DMS53 (cell line): ENCODE results near the gene MBD5.

Experiments
- DNase-seq: peaks from one replicate; lab custom pipeline; 2025; lab: John Stamatoyannopoulos, UW

Gene MBD5

DNA sequence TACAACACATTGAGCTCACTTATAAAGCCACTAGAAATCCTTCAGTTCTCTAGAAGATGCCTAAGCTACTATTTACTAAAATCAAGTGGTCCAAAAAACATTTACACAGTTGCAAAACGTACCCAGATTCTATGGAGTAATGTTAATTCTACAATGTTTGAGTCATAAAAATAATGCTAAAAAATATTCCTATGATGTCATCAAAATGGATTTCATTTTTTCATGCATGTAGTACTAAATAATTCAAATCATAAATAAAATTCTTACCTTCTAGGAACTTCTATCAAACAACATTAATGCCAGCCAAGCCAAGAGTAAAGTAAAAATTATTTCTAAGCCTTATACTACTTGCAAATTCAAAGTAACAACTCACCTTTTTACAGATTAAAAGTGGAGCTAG, 454.7 kb downstream of the MBD5 start:
- DNase-seq: no peak

DNA sequence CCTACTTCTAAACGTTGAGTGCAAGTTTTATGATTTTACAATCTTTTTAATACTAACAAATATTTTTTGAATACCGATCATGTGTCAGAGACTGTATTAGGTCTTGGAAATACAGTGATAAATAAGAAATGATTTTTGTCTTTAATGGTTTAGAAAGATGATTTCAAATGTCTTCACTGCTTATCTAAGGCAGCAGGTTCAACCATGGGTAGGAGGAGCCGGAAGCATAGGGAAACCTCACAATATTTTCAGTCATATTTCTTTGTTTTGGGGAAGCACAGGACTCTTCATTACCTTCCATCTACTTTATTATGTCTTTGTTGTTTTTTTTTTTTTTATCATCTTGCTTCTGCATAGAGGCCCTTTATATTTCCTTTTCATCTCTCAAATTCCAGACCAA, 458.5 kb downstream of the MBD5 start:
- DNase-seq: no peak

DNA sequence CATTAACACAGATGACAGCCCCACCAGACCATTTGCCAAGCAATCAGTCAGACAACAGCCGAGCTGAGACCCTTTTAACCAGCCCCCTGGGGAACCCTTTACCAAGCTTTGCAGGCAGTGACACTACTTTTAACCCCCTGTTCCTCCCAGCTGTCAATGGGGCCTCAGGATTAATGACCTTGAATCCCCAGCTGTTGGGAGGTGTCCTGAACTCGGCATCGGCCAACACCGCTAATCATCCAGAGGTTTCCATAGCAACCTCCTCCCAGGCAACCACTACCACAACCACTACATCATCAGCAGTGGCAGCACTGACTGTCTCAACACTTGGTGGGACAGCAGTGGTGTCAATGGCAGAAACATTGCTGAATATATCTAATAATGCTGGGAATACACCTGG, 462.8 kb downstream of the MBD5 start:
- no peak for DNase-seq

DNA sequence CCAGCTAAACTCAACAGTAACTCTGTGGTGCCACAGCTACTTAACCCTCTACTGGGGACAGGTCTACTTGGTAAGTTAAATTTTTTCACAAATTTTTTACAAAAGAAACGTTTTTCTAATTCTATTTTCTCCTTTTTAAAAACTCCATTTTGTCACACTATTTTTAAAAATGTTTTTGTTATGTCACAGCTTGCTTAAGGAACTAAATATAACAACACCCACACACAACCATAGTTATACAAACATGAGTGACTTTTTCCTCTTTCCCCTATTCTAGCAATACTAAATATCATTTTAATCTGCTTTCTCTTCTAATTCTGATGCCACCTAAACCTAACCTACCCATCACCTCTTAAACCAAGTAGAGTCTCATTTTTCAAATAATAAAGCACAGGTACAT, 463.2 kb downstream of the MBD5 start:
- DNase-seq: no peak

DNA sequence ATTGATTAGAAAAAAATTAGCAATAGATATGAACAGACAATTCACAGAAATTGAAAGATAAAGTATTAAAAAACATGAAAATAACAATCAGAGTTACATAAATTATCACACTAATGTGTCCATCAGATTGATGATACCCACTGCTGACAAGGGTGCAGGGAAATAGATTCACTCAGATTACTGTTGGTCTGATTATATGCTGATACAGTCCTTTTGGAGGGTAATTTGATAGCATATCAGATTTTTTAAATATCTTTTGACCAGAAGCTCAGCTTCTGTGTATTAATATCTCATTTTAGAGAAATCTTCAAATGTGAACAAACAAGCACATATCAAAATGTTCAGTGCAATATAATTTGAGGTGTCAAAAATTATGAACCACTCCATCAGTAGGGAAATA, 465.8 kb downstream of the MBD5 start:
- DNase-seq: no peak

DNA sequence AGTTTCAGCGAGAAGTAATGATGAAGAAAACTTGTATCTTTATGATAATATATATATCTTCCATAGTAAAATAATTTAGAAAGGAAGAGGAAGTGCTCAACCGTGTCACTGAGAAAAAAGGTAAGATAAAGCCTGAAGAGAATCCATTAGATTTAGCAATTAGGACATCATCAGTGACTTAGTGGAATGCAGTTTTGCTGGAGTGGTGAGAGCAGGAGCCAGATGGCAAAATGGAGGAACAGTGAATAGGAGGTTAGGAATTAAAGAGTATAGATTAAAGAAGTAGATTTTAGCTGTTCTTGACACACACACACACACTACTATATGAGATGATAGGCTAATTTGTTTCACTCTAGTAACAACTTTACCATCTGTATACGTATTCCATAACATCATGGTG, 466.5 kb downstream of the MBD5 start:
- no peak for DNase-seq

DNA sequence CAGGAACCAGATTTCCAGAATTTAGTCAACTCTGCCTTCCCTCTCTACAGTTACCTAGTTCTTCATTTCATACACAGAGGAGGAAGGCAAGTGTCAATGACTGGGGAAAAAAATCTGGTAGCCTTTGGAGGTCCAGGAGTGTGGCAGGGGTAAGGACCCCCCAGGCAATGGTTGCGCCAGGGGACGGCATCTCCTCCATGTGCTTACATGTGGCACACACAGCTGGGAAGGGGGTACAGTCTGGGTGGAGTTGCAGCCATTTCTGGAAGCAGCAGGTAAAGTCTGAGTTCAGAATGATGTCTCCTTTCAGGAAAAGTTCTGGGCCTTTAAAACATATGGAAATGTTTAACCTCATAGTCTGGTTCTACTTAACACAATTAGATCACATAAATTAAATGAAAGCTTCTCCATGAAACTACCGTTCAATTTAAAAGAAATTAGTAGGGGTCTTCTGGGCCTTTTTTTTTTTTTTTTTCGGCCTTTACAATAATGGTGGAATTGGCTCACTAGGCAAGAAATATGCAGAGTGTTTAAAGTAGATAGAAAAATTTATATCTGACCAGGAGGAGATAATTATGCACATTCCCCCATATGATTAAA, 470.0 kb downstream of the MBD5 start:
- DNase-seq: no peak

DNA sequence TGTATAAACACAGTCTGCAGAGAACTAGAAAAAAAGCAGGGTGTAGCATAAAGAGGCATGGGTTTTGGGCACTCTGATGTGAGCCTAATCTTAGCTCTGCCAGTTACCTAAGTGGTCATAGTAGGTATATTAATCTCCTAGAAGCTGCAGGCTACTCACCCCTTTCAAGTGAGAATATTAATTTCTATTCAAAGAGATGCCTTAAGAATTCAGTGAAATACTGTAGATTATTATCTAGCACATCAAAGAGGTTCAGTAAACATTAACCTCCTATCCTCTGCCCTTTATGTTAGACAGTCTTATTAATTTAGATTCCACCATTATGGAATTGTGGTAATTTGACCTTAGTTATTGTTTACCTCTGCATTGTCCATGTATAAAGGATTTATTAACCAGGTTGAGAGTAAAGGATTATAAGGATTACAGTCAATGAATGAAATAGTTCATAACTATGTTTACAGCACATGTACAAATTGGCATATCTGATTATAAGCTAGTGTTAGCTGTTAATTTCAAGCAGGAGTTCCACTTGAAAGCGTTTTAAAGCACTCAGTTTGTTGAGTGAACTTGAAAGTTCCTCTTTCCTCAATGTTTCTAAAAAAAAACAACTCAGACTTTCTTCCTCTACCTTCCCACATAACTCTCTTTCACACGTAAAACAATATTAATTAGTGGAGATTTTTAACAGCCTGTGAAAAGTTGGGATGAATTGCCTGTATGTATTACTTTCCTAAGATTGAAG, 473.1 kb downstream of the MBD5 start:
- DNase-seq: no peak

DNA sequence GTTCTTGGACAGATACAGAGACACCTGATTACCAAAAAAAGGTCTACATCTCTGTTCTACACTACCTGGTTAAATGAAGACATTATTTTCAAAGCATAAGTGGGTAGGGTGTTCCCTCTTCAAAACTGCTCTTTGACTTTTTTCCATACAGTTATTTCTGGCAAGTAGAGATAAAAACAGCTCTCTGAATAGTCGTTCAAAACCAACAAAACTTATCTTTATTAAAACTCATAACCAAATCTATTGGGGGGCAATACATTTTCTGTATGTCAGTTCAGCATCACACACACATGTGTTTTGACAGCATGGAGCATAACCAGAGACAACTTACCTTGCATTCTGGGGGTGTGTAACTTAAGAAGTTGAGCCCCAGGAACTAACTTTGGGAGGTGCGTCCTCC, 474.7 kb downstream of the MBD5 start:
- DNase-seq: no peak

DNA sequence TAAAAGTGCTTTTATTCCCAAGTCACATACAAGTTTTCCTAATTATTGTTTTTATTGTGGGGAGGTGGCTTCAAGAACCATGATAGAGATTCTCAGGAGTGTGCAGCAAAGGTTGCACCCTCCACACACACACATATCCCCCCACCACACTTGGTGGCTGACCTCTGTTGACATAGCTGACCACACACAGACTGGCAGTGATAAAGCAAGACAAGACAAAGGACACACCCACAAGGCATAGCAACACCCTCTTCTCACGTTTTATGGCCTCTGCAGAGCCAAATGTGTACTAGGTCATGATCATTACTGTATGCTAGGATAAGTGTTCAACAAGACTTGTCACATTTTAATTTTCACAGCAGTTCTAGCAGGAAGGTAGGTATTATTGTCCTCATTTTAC, 480.7 kb downstream of the MBD5 start:
- DNase-seq: no peak

DNA sequence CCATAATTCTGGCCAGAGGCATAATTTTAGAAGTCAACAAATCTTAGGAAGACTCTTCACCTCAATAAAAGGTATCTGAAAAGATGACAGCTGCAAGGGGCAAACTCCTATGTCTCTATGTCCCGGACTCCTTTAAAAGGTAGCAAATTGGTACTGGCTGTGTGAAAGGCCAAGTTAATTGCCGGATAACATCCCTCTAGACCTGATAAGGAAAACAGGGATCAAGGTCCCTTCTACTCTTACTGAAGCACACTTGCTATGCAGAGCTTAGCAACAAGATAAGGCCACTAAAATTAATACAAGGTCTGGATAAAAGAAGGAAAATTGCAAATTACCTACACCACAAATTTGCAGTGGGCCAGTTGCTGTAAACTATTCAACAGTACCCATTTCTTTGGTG, 482.6 kb downstream of the MBD5 start:
- DNase-seq: no peak

DNA sequence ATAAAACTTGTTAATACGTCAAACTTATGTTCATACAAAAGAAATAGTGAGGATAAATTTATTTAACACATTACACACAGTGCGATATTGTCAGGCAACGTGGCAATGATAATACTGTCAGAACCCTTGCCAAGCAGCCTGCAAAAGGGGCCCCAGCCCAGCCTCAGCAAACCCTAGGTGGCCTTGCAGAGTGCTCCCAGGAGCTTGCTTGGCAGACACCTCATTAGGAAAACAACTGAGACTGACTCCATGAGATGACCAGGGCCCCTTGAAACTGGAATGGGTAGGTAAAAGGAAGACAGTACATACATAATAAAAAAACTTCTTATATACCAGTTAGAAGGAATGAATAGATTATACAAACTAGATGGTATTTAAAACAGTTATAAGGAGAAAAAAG, 487.1 kb downstream of the MBD5 start:
- DNase-seq: no peak

DNA sequence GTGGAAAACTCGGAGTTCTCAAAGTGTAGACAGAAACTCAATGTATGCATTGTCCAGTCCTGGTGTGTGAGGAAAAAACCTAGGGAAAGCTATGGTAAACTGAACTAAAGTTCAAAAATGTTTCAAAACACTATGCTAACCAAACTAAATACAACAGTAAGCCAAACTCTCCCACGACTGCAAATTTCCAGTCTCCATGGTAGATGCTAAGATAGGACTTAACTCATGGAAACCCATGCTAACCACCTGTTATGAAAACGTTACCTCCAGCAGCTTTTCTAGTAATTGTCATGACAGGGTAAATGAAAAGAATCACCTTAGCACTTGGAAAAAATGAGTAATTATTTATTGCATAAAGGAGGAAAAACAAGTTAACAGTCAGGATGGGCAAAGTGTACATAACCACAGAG, 488.0 kb downstream of the MBD5 start:
- DNase-seq: no peak

DNA sequence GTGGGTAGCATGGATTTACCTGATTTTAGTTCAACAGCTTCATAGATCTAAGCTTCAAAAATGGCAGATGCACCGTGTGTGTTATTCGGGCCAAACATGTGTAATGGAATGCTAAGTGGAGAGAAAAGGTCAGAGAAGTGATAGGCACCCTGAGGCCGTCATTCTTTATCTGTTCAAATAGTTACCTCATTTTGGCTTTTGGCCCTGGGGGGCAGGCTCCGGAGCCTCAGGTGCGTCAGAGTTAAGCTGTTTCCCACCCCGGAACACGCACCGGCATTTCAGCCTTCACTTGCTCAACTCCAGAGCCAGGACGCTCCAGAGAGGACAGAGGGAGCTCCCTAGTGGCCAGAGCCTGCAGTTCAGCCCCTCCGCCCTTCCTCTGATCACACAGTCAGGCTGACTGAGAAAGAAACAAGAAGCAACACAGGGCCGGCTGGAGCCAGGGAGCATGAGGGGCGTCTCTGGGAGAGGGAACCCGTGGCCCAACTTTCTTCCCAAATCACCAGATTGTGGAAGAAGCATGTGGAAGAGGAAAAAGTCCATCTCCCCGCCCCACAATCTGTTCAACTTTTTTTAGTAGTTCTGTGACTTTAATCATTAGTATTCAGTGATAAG, 488.5 kb downstream of the MBD5 start:
- peak; percentile 77 for DNase-seq

DNA sequence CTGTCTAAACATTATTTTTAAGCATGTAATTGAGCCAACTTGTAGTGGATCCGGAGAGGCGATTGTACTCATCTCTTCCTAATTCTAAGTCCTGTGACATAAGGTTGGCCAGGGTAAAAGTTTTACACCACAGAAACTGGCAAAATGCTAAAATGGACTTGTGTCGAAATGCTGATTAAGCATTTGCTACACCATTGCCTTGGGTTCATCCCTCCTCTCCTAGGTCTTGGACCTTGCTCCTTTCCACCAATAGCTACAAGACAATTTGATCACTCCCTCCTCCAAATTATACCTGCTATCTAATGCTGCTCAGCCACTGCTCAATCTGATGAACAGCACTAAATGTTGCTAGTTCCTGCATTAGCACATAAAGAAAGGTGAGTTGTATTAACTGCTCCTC, 491.0 kb downstream of the MBD5 start:
- DNase-seq: no peak

DNA sequence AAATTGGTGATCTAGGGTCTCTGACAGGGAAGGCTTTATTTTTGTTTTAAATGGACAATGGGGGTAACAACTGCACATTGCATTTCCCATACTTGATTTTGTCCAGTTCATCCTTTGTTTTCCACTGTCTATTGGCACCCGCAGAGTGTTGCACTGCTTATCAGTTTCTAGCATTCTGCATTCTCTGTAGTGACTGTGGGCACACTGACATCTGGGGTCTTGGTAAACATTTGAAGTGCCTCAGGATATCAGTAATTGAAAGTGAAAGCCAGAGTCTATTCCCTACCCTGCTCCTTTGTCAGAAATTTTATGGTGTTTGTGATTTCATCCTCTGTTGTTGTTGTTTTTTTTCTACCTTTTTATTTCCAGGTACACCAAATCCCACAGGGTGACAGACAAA, 491.6 kb downstream of the MBD5 start:
- DNase-seq: no peak

DNA sequence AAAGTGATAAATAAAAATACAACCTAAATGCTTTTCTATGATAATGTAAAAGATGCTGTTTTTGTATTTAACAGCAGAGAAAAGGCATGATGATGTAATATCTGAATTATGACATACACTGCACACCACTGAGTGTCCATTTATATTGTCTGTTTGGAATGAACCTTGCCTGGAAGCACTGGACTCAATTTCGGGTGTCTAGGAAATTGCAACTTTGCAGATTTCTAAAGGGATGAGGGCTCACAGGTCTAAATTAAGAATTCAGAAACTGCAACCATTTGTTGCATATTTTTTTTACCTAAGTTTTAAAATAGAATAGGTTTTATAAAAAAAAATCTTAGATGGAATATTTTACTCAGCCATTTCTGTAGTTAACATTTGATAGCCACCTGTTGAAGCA, 492.5 kb downstream of the MBD5 start:
- DNase-seq: no peak

DNA sequence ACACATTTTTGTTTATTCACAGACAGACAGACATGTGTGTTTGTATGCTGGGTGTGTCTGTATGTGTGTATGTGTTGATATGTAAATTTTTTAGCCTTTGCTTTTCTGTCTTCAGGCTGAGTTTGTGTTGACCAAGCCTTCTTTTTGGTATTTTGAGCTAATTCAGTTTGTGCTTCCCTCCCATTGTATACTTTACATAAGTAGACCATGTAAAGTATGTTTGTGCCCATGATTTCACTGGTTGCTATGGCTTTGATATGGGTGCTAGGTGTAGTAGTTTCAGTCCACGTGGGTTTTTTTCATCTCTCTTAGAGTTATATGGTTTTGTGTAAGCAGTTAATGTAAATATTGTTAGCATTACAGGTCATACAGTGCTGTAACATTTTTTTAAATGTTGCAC, 494.2 kb downstream of the MBD5 start:
- no peak for DNase-seq

DNA sequence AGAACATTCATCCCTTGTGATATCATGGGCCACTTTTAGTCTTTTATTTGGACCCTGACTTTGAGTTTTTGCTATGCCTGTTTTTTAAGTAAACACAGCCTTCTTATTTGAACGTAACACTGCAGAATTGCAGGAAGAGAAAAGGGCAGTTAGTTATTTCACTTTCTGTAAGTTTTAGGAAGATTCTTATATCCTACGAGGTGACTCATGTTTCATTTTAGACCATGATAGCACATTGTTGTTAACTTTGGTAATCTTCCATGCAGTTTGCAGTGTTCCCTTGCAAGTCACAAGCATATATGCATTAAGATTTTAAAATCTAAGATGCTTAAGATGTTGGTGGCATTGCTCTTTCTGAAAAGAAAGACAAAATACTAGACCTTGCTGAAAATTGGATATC, 495.1 kb downstream of the MBD5 start:
- no peak for DNase-seq

DNA sequence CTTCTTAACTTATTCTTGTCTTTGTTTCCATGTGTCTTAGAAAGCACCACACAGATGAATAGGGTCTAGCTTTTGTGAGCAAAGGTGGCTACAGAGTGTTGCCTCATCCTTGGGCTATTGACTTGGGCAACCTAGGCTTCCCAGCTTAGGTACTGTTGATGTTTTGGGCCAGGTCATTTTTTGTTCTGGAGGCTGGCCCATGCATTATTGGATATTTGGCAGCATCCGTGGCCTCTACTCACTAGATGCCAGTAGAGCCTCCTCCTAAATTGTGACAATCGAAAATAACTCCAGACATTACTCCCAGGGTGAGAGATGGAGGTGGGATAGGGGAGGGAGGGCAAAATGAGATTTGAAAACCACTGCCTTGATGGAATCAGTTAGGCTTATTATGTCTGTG, 496.4 kb downstream of the MBD5 start:
- DNase-seq: no peak

DNA sequence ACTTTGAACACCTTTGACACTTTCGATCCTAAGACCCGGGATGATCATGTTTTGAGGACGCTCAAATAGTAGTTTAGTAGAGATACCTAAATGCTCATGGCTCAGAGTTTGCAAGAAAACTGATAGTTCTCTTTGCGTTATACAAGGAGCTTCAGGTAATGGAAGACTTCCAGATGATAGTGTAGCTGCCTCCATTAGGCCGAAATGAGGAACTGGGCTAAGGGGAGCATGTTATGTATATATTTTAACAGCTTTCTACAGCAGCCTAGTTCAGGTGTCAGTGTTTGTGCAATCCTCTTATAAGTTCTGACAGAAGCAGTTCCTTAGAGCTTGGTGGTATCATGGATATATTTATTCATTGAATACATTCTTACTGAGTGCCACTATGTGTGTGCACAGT, 496.9 kb downstream of the MBD5 start:
- DNase-seq: no peak

DNA sequence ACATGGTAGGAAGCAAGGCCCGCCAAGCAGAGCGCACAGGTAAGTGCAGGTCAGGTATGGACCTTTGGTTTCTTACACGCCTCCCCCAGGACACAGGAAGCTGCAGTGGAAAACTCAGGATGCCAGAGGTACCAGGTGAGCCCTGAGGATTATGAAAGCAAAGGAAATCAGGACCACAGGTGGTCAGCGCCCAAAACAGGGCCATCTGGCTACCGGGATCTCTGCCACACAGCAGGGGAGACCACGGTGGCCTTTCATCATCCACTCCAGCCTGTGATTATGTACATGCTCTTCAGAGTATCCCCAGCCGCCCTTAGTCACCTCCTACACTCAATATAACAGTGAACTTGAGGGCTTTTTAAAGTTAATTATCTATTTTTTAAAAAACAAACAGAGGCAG, 498.1 kb downstream of the MBD5 start:
- no peak for DNase-seq

DNA sequence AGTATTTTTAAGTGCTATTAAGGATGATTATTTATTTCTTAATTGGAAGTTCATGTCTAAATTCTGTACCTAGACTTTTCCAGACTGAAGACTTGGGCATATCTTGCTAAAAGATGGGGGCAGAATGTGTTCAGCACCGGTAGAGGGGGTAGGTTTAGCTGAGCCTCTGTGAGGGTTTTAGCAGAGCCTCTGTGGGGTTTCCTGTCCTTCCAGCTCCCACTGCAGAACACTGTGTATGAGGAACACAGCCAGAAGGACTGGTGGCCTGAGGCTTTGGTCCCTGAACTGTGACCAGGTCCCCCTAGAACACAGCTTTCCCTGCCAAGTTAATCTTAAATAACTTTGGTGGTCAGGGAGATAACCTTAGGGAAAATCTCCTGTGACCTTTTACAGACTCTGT, 500.3 kb downstream of the MBD5 start:
- DNase-seq: no peak

DNA sequence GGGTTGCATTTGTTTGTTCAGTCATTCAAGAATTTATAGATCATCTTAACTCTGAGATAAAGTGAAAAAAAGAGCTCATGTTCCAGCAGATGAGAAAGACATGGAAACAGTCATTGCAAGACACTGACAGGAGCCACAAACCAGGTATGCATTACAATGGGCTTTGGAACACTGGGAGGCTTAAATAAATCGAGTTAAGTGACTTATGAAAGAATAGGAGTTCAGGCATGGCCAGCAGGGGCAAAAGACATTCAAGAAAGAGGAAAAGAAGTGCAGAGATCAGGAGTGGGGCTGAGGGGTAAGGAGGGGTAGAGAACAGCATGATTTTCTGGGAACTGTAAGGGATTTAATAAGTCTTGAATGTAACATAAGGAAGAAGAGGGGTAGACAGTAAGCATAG, 502.4 kb downstream of the MBD5 start:
- no peak for DNase-seq
